ENCODE results near the gene SAMD14. TPM values are rescaled to one million over a fixed set of nuclear protein-coding genes. Genes with fewer than 3 reads are reported as not detected.

The SAMD14 gene
- total and polyA plus RNA-seq, 10 of the 15 experiments (the other 5 are each of a cell fraction or from before 2014, with no cell fraction given), result 0.06 to 1.7 (median 0.25) TPM; not detected in 3

- TF ChIP-seq BCL3 (IDR thresholded peaks at IDR 0.05; ENCODE audit: borderline replicate concordance, insufficient read depth, low read depth, low read length, poor library complexity, severe bottlenecking) (no peak), CBFB (IDR thresholded peaks at IDR 0.05; ENCODE audit: low read depth) (no peak)
Observed at GRCh38 chr17:50065056-50065455, 64.9 kb downstream of the SAMD14 start (continued).

DNA sequence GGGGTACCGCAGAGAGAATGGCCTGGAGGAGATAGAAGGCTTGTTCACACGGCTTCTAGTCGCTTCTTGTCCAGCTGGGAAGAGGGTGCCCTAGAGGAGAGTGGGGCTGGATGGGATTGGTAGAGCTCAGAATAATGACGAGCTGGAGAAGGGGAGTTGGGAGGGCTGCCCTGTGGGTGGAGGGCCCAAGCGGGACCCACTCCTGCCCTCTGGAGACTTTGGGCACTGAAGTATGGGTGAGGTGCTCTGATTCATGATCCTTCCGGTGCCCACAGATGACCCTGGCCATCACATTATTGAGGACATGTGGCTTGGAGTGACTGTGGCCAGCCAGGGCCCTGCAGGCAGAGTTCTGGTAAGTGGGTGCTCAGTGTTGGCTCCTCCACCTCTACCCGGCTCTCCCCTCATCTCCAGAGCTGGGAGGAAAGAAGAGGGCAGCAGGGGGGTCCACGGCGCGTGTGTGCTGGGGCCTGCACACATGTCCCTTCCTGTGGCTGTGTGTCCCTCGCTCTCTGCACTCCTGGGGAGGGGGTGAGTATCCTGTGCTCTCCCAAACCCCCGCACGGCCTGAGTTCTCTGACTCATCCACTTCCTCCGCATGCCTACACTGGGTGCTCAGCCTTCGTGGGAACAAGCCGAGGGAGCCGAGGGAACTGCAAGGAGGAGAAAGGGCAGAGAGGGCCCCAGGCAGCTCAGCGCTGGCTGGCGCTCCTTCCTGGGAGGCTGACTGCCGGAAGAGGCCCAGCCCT lies 65.5 kb downstream of the SAMD14 start:
- intact Hi-C loops (cut with micrococcal nuclease; ENCODE audit: unreplicated experiment) (no loop called here), in situ Hi-C loops (cut with MboI) (no loop called here)
- 71% methylated on average over 20 of the region's 20 CpGs for WGBS (ENCODE audit: insufficient coverage, insufficient replicate concordance, low lambda C conversion rate, missing lambda C conversion rate)
- Histone ChIP-seq H3K27me3 (replicated peaks in 1 of 2; ENCODE audit: control insufficient read depth in 2 of 2, insufficient read depth in 2 of 2, low read length in 1 of 2) (no peaks in the 10 kb centered on the region), H4K20me1 (ENCODE audit: control insufficient read depth, insufficient read depth) (no peaks in the 10 kb centered on the region; the same call in 1 of the 2 replicates), H2AFZ (ENCODE audit: control insufficient read depth, low read depth, low read length) (no peak overlapping the region), H3K4me1 (ENCODE audit: control insufficient read depth, insufficient read depth, low read length) (peaks cover 5% of the 10 kb centered on the region; the same call in 1 of the 2 replicates), H3K9ac (ENCODE audit: control insufficient read depth, insufficient read depth, low read length) (no peak overlapping the region), H3K4me2 (ENCODE audit: control insufficient read depth, insufficient read depth) (no peak overlapping the region), H3K27ac (ENCODE audit: control insufficient read depth, insufficient read depth) (no peak overlapping the region), H3K36me3 (ENCODE audit: control insufficient read depth in 2 of 2, insufficient read depth in 2 of 2, low read length in 1 of 2) (no peaks in the 10 kb centered on the region; a peak in 1 of 4 replicates), H3K79me2 (ENCODE audit: control insufficient read depth, insufficient read depth, low read length) (no peaks in the 10 kb centered on the region), H3K4me3 (no peak overlapping the region), H3K9me3 (replicated peaks; ENCODE audit: control insufficient read depth, insufficient read depth, low read length) (no peaks in the 10 kb centered on the region)
- ChIA-PET CTCF (interaction anchor here (0.6 to 1.1 kb wide), 3 partner anchors 14 to 30 kb away, joined by 3 to 4 read pairs (median 3); no protein-coding TSS in a partner anchor), SMC1A (ENCODE audit: uncharacterized antibody, unreplicated experiment) (no interaction called here), POLR2A (no interaction called here), RAD21 (ENCODE audit: unreplicated experiment) (no interaction called here)
- no TSS peak for BruUV-seq (replicated peaks)
- ATAC-seq, result no peak
- no peak for FAIRE-seq
- no peak for DNase-seq (ENCODE audit: low read depth, low spot score)
- no peak for TF ChIP-seq CBX5 (IDR thresholded peaks at IDR 0.05; ENCODE audit: low read depth)
- TF ChIP-seq ZNF384 (IDR thresholded peaks at IDR 0.05; ENCODE audit: borderline replicate concordance, low read depth, low read length), result no peak
- TF ChIP-seq, protein P1, sequence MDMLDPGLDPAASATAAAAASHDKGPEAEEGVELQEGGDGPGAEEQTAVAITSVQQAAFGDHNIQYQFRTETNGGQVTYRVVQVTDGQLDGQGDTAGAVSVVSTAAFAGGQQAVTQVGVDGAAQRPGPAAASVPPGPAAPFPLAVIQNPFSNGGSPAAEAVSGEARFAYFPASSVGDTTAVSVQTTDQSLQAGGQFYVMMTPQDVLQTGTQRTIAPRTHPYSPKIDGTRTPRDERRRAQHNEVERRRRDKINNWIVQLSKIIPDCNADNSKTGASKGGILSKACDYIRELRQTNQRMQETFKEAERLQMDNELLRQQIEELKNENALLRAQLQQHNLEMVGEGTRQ (IDR thresholded peaks at IDR 0.05; ENCODE audit: borderline replicate concordance, low read depth, low read length), result no peak
- TF ChIP-seq CREM (IDR thresholded peaks at IDR 0.05; ENCODE audit: low read depth), result no peak
- TF ChIP-seq E2F4 (IDR thresholded peaks at IDR 0.05; ENCODE audit: low read depth, low read length), result no peak
- no peak for TF ChIP-seq SKIL (IDR thresholded peaks at IDR 0.05; ENCODE audit: low read depth, poor library complexity, severe bottlenecking)
- TF ChIP-seq JUNB (IDR thresholded peaks at IDR 0.05), result no peak
- TF ChIP-seq ZNF592 (IDR thresholded peaks at IDR 0.05), result no peak
- TF ChIP-seq SREBF2 (IDR thresholded peaks at IDR 0.05; ENCODE audit: low read length), result no peak

Measured in GM12878 (cell line).